HG03432 (cell line): Measurements from ENCODE around the gene CDC7.
"Not testable (repeated sequence)": the region's sequence is repeated elsewhere in the genome, so short reads cannot be mapped to it uniquely, and the experiment has no call there.

Source experiments
- ATAC-seq: cut with Tn5 transposase; IDR thresholded peaks from one replicate; pipeline ENCODE4 v1.9.1; 2021; ENCODE audit warnings: mild to moderate bottlenecking, moderate library complexity; ENCODE audit not compliant: unreplicated experiment

CDC7 gene

GRCh38 chr1:91500756-91501522 lies at the start of gene CDC7:
CDC7 (plus strand) TSS chr1:91500851; CDS start chr1:91501717, 866 bp downstream.
- peak; percentile 86 for ATAC-seq

- no peak for ATAC-seq
Observed at GRCh38 chr1:91454136-91454535, 46.5 kb upstream of the CDC7 start.

GRCh38 chr1:91455334-91455733 lies 45.3 kb upstream of the CDC7 start:
- no peak for ATAC-seq

GRCh38 chr1:91455896-91456295 lies 44.8 kb upstream of the CDC7 start:
- ATAC-seq: no peak

GRCh38 chr1:91465350-91465749 lies 35.3 kb upstream of the CDC7 start:
- not testable (repeated sequence) for ATAC-seq

GRCh38 chr1:91476533-91477217 lies 24.0 kb upstream of the CDC7 start:
- no peak for ATAC-seq

GRCh38 chr1:91487469-91487868 lies 13.2 kb upstream of the CDC7 start:
- ATAC-seq: no peak

- ATAC-seq: no peak
Observed at GRCh38 chr1:91490501-91490900, 10.2 kb upstream of the CDC7 start.

GRCh38 chr1:91498035-91498434 lies 2.6 kb upstream of the CDC7 start:
- ATAC-seq: no peak

GRCh38 chr1:91498498-91499245 lies 2.0 kb upstream of the CDC7 start:
- ATAC-seq: no peak

GRCh38 chr1:91499346-91499745 lies 1.3 kb upstream of the CDC7 start:
- ATAC-seq: no peak

GRCh38 chr1:91499904-91500755 lies 521 bp upstream of the CDC7 start:
- ATAC-seq: peak; percentile 16

GRCh38 chr1:91501523-91501851 lies 836 bp downstream of the CDC7 start:
- peak; percentile 13 for ATAC-seq

- ATAC-seq: no peak
Observed at GRCh38 chr1:91501971-91502671, 1.5 kb downstream of the CDC7 start.

- no peak for ATAC-seq
Observed at GRCh38 chr1:91502672-91503184, 2.1 kb downstream of the CDC7 start.

GRCh38 chr1:91503332-91503900 lies 2.8 kb downstream of the CDC7 start:
- ATAC-seq: no peak

GRCh38 chr1:91503975-91504530 lies 3.4 kb downstream of the CDC7 start:
- no peak for ATAC-seq

GRCh38 chr1:91505086-91505485 lies 4.4 kb downstream of the CDC7 start:
- ATAC-seq: no peak

GRCh38 chr1:91506071-91506470 lies 5.4 kb downstream of the CDC7 start:
- no peak for ATAC-seq
